ENCODE results near the gene SUMO4. TPM values are rescaled to one million over a fixed set of nuclear protein-coding genes. Genes with fewer than 3 reads are reported as not detected.

SUMO4 gene
- total and polyA plus RNA-seq, 2 of the 4 experiments (the other 2 are of a cell fraction): 2.2 TPM; not detected in 1

DNA sequence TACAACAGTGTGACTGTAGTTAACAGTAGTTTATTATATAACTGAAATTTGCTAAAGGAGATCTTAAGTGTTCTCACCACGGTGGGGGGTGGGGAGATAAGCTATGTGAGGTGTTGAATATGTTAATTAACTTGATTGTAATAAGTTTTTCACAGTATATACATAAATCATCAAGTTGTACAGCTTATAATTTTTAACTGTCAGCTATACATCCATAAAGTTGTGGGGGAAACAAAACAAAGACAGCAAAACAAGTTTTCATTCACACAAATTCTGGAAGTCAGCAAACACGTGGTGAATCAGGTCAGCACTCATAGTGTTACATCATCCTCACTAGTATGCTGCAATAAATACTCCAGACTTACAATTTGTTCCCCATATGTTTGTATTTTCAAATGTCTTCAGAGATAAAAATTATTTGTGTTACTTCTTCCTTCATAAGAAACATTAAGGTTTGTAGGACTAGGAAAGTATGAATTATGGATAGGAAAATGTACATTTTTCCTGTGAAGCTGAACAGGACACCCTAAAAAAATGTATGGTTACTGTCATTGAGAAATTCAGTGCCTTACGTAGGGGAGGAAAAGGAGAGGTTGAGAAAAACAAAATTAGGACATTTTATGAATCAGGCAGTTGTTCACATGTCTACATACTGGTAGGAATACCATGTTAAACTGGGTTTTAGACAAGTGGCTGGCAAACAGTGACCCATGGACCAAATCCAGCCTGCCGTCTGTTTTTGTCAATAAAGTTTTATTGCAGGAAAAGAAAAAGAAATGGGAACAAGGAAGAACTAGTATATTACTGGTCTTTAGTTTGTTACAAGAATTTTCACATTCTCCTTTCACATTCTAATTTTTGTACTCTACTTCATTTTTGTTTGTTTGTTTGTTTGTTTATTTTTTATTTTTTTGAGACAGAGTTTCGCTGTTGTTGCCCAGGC is 6.0 kb downstream of the SUMO4 start:
- ATAC-seq (ENCODE audit: low read depth): no peak
- CTCF ChIA-PET: interaction anchor here (0.6 kb wide), 1 partner anchor 379 kb away, joined by 3 read pairs; no protein-coding TSS in a partner anchor
- BruUV-seq (replicated peaks): no TSS peak

More for the DNA sequence above, 6.0 kb downstream of the SUMO4 start:
- Histone ChIP-seq H4K5ac (ENCODE audit: low read depth, low read length) (no peak overlapping the region), H3K4me3 (ENCODE audit: insufficient read depth, low read depth, low read length) (no peak overlapping the region), H2BK15ac (ENCODE audit: low read depth, low read length) (no peak overlapping the region), H4K20me1 (ENCODE audit: insufficient read depth, low read length) (no peaks in the 10 kb centered on the region), H3K79me1 (ENCODE audit: low read depth in 1 of 2, low read length in 2 of 2) (peaks cover 3 to 6% of the 10 kb centered on the region in 2 experiments; a peak in 3 of 4 replicates), H3K36me3 (ENCODE audit: control insufficient read depth, insufficient read depth, low read length) (peaks cover 13% of the 10 kb centered on the region), H3K9ac (ENCODE audit: low read depth, low read length) (no peak overlapping the region), H3K14ac (replicated peaks; ENCODE audit: low read depth, low read length) (no peak overlapping the region), H2BK20ac (ENCODE audit: low read depth, low read length) (no peak overlapping the region), H3K27ac (ENCODE audit: insufficient read depth, low read length) (no peak overlapping the region), H3K23ac (ENCODE audit: low read depth, low read length) (no peak overlapping the region), H2AK9ac (replicated peaks; ENCODE audit: low read depth, low read length, poor library complexity) (no peak overlapping the region), H3K4ac (ENCODE audit: low read depth, low read length) (no peak overlapping the region), H3K18ac (ENCODE audit: low read depth, low read length) (no peak overlapping the region), H3K9me3 (ENCODE audit: control insufficient read depth, insufficient read depth, low read length) (no peaks in the 10 kb centered on the region), H2AFZ (replicated peaks; ENCODE audit: low read length, poor library complexity) (no peak overlapping the region), H2BK120ac (ENCODE audit: low read depth, low read length) (no peak overlapping the region), H3K56ac (ENCODE audit: extremely low read depth, insufficient read depth, low read length) (no peak overlapping the region), H4K91ac (ENCODE audit: insufficient read depth, low read depth, low read length) (no peak overlapping the region), H2BK5ac (ENCODE audit: low read depth, low read length, poor library complexity, severe bottlenecking) (no peak overlapping the region), H3K9me1 (ENCODE audit: insufficient read depth, low read length) (no peaks in the 10 kb centered on the region), H3K27me3 (ENCODE audit: control insufficient read depth, insufficient read depth, low read length) (no peaks in the 10 kb centered on the region), H3K4me2 (ENCODE audit: low read depth, low read length) (no peak overlapping the region), H3K4me1 (ENCODE audit: control insufficient read depth, insufficient read depth, low read length) (no peaks in the 10 kb centered on the region), H2AK5ac (ENCODE audit: low read depth, low read length) (no peak overlapping the region), H4K8ac (ENCODE audit: low read depth in 2 of 2, low read length in 2 of 2) (no peak overlapping the region)
- DNase-seq: peak; percentile 51
- dilution Hi-C loops (cut with HindIII; ENCODE audit: low sequenced_read_pairs, unreplicated experiment): no loop called here
- TF ChIP-seq CEBPB (IDR thresholded peaks at IDR 0.05; ENCODE audit: low read depth, low read length) (peak; percentile 90), FOS (IDR thresholded peaks at IDR 0.05; ENCODE audit: low read depth, low read length) (no peak)
- in situ Hi-C loops (cut with MboI; ENCODE audit: low sequenced_read_pairs): no loop called here
- intact Hi-C loops (cut with micrococcal nuclease): no loop called here
- POLR2A ChIA-PET (ENCODE audit: unreplicated experiment): no interaction called here
- 100% methylated on average over 1 of the region's 5 CpGs; no CpG with 5 or more reads in 1 of the 2 experiments for WGBS, 2 experiments (ENCODE audit: extremely low coverage in 2 of 2, insufficient read length in 1 of 2)
